Activated CD4-positive, alpha-beta T cell treated with anti-CD3 and anti-CD28 coated beads for 24 hours (primary cell): ENCODE data around the gene SRC.

Experiments
- DNase-seq, 2 donors: peaks; one replicate each; pipeline ENCODE4 v3.0.0-alpha.2; 2020; ENCODE audit warnings: low read depth in 2 of 2

Gene SRC

DNA sequence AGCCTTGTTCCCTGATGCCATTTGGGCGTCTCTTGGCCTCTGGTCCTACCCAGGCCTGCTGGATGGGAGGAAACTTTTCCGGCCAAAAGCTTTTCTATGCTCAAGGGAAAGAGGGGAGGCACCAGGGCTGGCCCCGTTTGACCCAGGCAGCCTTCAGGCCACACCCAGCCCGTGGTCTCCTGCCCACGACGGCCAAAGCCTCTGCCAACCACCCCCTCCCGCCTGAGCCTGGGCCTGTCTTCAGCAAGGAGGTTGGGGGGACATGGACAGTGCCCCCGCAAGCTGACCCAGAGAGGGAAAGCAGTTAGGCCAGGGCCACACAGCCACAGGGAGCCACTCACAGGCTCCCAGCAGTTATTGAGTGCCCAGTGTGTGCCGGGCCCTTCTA lies 49.5 kb downstream of the SRC start:
- no peak for DNase-seq

- DNase-seq = no peak
These were observed 50.0 kb downstream of the SRC start for GRCh38 chr20:37395921-37396415.

GRCh38 chr20:37396416-37397075 lies 50.6 kb downstream of the SRC start:
- no peak for DNase-seq

DNA sequence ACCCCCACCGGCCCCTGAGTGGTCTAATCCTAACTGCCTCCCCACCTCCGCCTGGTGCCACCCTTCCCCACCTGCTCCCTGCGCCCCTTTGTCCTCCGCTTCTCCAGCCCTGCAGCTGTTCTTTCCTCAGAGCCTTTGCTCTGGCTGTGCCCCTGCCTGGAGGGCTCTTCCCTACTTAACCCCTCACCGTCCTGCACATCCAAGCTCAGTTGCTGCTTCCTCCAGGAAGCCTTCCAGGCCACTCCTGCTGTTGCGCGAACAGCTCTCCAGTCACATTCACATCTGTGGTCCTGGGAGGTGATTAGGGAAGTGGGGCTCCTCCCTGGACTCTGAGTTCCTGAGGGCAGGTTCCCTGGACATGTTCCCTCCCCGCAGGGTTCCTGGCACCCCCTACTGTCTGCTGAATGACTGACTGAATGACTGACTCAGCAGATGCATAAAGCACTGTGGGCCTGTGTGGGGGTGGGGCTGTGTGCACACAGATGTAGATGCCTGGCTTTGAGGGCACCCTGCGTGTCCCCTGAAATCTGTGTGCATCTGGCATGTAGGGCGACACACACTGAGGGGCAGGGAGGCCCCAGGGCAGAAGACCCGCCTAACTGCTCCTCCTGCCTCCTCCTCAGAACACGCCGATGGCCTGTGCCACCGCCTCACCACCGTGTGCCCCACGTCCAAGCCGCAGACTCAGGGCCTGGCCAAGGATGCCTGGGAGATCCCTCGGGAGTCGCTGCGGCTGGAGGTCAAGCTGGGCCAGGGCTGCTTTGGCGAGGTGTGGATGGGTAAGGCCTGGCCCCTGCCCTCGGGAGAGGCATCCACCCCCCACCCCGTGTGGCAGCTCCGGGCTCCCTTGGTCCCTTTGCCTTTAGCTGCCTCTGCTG lies 51.4 kb downstream of the SRC start:
- no peak for DNase-seq

DNA sequence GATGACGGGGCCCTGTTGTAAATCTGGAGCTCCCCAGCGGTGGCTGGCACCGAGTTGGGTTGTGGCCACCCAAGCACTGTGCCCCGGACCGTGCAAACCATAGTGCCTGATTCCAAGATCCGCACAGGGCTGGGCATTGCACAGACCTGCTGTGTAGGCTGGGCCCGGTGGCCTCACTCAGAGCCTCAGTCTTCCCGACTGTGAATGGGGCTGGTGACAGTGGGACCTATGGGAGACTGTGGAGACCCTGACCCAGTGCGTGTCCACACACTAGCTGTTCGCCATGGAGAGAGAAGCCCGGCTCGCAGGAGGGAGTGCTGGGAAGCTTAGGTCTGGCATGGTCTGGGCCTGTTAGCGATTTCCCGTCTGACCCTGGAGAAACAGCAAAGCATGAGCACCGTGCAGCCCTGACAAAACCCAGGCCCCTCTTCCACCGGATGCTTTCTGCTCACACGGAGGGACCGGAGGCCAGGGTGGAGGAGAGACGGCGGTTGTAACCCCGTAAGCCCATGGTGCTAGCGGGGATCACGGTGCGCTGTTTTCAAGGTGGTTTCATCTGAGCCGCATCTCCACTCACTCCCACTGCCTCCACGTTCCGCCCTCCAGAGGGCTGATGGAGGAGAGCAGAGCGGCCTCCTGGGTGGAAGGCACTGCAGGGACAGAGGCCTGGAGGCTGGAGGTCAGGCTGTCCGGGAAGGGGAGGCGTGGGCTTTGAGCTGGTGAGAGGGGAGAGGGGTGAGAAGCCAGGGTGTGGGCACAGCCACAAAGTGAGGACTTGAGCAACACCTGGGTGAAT lies 52.2 kb downstream of the SRC start:
- DNase-seq = no peak

DNA sequence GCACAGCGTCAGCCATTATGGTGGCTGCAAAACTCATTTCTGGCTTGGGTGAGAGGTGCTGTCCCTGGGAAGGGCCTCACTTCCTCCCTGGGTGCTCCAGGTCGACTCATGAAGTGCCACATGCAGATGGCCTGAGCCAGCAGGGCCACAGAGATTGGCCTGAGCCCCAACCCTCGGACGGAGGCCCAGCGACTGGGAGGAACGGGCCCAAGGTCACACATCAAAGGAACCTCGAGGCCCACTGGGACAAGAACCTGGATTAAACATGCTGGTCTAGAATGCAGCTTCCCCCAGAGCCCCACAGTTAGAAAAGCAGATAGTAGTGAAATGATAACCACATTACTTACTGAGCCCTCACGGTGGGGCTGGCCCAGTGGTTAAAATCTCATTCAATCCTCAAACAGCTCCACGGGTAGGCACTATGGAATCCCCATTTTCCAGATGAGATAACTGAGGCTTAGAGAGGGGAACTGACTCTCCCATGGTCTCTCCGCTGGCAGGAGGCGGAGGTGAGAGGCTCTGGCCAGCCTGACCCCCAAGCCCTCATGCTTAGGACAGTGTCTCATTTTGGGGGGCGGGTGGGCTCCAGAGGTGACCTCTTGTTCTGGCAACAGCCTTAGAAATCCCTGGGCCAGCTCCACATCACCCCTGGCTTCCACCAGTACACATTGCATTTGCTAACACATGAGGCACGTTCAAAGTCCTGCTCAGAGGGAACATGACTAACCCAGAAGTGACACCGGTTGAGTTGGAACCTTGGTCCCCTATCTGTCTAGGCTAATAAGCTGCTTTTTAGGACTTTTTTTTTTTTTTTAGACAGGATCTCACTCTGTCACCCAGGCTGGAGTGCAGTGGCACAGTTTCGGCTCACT lies 53.0 kb downstream of the SRC start:
- DNase-seq = no peak

GRCh38 chr20:37401282-37401929 lies 55.5 kb downstream of the SRC start:
- no peak for DNase-seq

DNA sequence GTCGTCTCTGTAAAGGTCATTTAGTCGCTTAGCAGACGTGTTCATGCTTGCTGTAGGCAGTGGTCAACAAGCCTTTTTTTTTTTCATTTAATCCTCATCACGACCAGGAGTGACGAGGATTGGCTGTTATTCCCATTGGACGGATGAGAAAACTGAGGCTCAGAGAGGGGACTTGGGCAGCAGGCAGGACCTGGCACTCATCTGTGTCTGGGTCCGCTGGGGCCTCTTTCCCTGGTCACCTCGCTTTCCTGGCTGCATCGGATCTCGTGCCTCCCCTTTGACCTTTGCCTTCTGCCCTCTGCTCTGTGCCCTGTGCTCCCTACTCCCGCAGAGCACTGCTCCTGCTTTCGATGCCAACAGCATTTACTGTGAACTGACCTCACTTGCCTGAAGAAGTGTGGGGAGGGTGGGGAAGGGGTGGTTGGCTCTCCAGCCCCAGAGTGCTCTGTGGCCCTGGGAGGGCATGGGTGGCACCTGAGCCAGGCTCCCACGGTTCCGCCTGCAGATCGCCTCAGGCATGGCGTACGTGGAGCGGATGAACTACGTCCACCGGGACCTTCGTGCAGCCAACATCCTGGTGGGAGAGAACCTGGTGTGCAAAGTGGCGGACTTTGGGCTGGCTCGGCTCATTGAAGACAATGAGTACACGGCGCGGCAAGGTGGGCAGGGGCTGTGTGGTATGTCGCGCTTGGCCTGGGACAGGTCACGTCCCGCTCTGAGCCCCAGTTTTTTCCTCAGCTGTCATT lies 56.2 kb downstream of the SRC start:
- no peak for DNase-seq

DNA sequence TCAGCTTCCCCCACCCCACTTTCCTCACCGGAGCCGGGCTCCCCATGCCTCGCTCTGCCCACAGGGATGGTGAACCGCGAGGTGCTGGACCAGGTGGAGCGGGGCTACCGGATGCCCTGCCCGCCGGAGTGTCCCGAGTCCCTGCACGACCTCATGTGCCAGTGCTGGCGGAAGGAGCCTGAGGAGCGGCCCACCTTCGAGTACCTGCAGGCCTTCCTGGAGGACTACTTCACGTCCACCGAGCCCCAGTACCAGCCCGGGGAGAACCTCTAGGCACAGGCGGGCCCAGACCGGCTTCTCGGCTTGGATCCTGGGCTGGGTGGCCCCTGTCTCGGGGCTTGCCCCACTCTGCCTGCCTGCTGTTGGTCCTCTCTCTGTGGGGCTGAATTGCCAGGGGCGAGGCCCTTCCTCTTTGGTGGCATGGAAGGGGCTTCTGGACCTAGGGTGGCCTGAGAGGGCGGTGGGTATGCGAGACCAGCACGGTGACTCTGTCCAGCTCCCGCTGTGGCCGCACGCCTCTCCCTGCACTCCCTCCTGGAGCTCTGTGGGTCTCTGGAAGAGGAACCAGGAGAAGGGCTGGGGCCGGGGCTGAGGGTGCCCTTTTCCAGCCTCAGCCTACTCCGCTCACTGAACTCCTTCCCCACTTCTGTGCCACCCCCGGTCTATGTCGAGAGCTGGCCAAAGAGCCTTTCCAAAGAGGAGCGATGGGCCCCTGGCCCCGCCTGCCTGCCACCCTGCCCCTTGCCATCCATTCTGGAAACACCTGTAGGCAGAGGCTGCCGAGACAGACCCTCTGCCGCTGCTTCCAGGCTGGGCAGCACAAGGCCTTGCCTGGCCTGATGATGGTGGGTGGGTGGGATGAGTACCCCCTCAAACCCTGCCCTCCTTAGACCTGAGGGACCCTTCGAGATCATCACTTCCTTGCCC lies 57.4 kb downstream of the SRC start:
- DNase-seq = no peak

DNA sequence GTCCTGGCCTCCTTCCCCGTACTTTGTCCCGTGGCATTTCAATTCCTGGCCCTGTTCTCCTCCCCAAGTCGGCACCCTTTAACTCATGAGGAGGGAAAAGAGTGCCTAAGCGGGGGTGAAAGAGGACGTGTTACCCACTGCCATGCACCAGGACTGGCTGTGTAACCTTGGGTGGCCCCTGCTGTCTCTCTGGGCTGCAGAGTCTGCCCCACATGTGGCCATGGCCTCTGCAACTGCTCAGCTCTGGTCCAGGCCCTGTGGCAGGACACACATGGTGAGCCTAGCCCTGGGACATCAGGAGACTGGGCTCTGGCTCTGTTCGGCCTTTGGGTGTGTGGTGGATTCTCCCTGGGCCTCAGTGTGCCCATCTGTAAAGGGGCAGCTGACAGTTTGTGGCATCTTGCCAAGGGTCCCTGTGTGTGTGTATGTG lies 58.5 kb downstream of the SRC start:
- no peak for DNase-seq

- no peak for DNase-seq
These were observed 59.5 kb downstream of the SRC start for GRCh38 chr20:37405351-37405897.

DNA sequence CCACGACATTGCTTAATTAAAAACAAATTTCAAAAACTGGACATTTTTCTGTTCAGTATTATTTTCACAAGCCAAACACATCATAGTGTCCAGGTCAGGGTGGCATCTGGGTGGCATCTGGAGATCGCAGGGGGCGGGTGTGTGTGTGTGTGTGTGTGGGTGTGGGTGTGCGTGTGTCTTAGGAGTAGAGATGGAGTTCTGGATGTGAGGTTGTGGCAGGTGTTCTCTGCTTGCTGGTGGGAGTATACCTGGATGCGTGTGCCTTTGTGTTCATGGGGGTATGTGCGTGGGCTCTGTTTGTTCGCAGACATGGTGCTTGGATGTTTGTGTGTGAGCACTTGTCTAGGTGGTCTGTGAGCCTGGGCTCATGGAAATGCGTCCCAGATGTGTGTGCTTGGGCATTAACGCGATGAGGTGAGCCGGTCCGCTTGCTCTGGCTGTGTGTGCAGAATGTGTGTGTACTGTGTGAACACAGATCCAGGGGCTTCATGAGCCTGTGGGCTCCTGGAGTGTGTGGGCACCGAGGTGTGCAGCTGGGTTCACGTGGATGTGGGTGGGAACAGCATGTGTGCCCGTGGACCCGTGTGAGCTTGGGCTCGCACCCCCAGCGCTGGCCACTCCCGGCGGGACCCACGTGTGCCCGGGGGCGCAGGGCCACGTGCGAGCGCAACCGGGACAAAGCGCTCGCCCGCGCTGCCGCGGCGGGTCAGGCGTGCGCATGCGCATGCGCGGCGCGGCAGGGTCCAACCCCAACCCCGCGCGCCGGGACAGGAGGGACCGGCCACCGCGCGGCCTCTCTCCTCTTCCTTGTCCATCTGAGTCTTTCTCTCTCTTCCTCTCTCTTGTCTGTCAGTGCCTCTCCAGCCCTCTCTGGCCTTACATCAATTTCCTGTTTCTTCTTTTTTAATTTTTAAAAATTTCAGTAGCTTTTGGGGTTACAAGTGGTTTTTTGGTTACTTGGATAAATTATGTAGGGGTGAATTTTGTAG lies 60.4 kb downstream of the SRC start:
- DNase-seq = peak; percentile 18 to 28

DNA sequence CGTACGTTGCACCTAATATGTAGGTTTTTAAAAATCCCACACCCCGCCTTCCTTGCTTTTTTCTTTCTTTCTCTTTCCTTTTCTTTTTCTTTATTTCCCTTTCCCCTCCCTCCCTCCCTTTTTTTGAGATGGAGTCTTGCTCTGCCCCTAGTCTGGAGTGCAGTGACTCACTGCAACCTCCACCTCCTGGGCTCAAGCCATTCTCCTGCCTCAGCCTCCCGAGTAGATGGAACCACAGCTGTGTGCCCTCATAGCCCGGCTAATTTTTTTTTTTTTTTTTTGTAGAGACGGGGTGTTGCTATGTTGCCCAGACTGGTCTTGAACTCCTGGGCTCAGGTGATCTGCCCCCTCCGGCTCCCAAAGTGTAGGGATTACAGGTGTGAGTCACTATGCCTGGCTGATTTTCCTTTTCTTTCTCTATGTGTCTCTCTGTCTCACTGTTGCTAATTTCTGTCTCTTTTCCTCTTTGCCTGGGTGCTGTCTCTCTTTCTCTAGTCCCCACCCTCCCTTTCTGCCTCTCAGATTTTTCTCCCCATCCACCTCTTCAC lies 61.2 kb downstream of the SRC start:
- no peak for DNase-seq

- no peak for DNase-seq
These were observed 61.6 kb downstream of the SRC start for GRCh38 chr20:37407573-37408002.

GRCh38 chr20:37408302-37409193 lies 62.6 kb downstream of the SRC start:
- no peak for DNase-seq
